ENCODE measurements around the gene TMEM59L. TPM values are rescaled to one million over a fixed set of nuclear protein-coding genes. Genes with fewer than 3 reads are reported as not detected.

The TMEM59L gene
- total and polyA plus RNA-seq, 9 of the 15 experiments (the other 6 are each of a cell fraction or from before 2014, with no cell fraction given): 0.37 TPM; not detected in 8

DNA sequence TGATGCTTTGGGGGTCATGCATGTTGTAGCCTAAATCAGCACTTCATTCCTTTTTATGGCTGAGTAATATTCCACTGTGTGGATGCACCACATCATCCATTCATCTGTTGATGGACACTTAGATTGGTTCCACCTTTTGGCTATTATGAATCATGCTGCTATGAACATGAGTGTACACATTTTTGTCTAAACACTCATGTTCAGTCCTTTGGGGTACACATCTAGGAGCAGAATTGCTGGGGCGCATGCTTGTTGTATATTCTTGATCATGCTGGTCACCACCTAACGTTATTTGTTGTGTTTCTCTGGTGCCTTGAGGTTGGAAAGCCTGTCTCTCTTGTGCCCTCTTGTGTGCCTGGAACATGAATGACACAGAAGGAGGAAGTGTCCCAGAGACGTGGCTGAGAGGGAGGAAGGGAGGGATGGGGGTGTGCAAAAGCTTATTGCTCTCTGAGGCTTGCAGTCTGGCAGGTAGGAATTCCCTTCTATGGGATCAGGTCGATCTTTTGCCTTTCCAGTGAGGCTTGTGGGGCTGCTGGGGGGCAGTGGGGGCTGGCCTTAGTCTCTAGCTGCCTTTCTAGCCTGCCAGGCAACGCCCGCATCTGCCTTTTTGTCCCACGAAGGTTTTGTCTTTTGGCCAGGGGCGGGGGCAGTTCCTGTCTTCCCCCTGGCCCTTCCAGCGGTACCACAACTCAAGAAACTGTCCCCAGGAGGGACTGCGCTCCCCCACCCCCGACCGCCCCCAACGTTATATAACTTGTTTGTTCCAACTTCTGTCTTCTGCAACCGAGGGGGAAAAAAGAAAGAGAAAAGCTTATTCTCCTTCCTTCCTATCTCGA is 31.7 kb downstream of the TMEM59L start (continued):
- TF ChIP-seq, protein P1, sequence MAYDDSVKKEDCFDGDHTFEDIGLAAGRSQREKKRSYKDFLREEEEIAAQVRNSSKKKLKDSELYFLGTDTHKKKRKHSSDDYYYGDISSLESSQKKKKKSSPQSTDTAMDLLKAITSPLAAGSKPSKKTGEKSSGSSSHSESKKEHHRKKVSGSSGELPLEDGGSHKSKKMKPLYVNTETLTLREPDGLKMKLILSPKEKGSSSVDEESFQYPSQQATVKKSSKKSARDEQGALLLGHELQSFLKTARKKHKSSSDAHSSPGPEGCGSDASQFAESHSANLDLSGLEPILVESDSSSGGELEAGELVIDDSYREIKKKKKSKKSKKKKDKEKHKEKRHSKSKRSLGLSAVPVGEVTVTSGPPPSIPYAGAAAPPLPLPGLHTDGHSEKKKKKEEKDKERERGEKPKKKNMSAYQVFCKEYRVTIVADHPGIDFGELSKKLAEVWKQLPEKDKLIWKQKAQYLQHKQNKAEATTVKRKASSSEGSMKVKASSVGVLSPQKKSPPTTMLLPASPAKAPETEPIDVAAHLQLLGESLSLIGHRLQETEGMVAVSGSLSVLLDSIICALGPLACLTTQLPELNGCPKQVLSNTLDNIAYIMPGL (CRISPR knock-in tag; IDR thresholded peaks at IDR 0.05): no peak
- no peak for TF ChIP-seq CBX3 (IDR thresholded peaks at IDR 0.05; ENCODE audit: borderline replicate concordance in 1 of 2, low read length in 2 of 2)
- no peak; a peak in 1 of 4 replicates for TF ChIP-seq KDM1A (IDR thresholded peaks at IDR 0.05)
- no peak for TF ChIP-seq HMG20B (CRISPR knock-in tag; IDR thresholded peaks at IDR 0.05)
- TF ChIP-seq, protein P2, sequence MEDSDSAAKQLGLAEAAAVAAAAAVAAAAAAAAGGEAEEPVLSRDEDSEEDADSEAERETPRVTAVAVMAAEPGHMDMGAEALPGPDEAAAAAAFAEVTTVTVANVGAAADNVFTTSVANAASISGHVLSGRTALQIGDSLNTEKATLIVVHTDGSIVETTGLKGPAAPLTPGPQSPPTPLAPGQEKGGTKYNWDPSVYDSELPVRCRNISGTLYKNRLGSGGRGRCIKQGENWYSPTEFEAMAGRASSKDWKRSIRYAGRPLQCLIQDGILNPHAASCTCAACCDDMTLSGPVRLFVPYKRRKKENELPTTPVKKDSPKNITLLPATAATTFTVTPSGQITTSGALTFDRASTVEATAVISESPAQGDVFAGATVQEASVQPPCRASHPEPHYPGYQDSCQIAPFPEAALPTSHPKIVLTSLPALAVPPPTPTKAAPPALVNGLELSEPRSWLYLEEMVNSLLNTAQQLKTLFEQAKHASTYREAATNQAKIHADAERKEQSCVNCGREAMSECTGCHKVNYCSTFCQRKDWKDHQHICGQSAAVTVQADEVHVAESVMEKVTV (CRISPR knock-in tag; IDR thresholded peaks at IDR 0.05): no peak
- no peak for TF ChIP-seq BDP1 (IDR thresholded peaks at IDR 0.05; ENCODE audit: insufficient read depth, insufficient read length)
- TF ChIP-seq ZNF407 (IDR thresholded peaks at IDR 0.05; ENCODE audit: low read depth): no peak
- TF ChIP-seq GTF2F1 (IDR thresholded peaks at IDR 0.05; ENCODE audit: low read depth, low read length): no peak
